Mesothelial cell of epicardium (in vitro differentiated cells): Measurements from ENCODE around the gene MSH2. TPM values are rescaled to one million over a fixed set of nuclear protein-coding genes. Genes with fewer than 3 reads are reported as not detected.
"Not testable (repeated sequence)": the region's sequence is repeated elsewhere in the genome, so short reads cannot be mapped to it uniquely, and the experiment has no call there.

Experiments used
- DNase-seq, 2 experiments: peaks; one replicate each; pipeline ENCODE4 v3.0.0; 2021; ENCODE audit warnings: low spot score in 2 of 2; ENCODE audit not compliant: unreplicated experiment in 2 of 2
- H3K27ac Mint-ChIP-seq: 2 replicates; pipeline ENCODE4 v1.8.0; 2021; ENCODE audit warnings: mixed read lengths
- H3K27me3 Mint-ChIP-seq: 2 replicates; pipeline ENCODE4 v1.8.0; 2021; ENCODE audit warnings: low read depth, mixed read lengths
- H3K36me3 Mint-ChIP-seq: 2 replicates; pipeline ENCODE4 v1.8.0; 2021; ENCODE audit warnings: mixed read lengths
- H3K4me1 Mint-ChIP-seq: 2 replicates; pipeline ENCODE4 v1.8.0; 2021; ENCODE audit warnings: mixed read lengths
- H3K4me3 Mint-ChIP-seq: 2 replicates; pipeline ENCODE4 v1.8.0; 2021; ENCODE audit warnings: mild to moderate bottlenecking, moderate library complexity, mixed read lengths
- H3K9me3 Mint-ChIP-seq: 2 replicates; pipeline ENCODE4 v1.8.0; 2021; ENCODE audit warnings: mixed read lengths
- CTCF ChIP-seq: fragments of 200-600 bp; sonication (generic); IDR thresholded peaks from one replicate; pipeline ENCODE4 v1.5.0; 2021; ENCODE audit warnings: antibody characterized with exemption; ENCODE audit not compliant: unreplicated experiment
- total RNA-seq: library from RNA; stranded (reverse); gene quantifications from 3 replicates; pipeline ENCODE4 v1.2.1, GENCODE V29; 2021

The MSH2 gene
- total RNA-seq, 1 donor from 2014 or later, result 39.9 TPM

DNA sequence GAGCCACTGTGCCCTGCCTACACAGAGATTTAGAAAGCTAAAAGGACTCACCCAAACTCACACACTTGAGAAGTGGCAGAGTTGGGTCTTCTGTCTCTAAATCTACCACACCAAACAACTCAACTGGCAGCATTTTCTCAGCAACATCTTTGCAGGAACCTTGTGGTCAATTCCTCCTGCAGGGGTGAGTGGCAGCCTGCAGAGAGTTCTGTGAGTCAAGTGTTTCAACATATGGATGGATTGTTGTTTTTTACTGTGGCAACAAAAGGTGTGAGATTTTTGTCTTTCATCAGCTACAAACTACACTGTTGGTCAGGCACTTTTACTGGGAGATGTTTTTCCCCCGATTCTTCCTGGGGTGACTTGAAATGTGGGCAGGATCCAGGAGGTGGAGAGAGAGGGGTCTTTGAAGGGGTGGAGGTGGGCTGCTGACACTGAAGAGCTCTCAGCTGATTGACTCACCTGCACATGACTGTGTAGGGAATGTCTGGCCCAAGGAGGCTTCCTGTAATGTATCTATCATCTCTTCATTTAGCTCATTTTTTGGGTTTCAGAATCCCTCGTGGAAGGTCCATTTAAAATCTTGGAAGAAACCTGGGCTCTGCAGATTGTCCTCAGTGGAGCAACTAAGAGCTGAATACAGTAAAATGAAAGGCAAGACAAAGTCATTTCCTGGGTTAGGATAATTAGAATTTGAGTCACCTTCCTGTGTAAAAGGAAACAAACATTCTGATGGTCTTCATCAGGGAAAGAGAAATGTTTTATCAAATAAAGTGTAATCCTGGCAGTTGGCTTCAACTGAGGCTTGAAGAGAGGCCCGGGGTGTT lies 98.6 kb downstream of the MSH2 start:
- peaks cover 42% of the 10 kb centered on the region for H3K9me3 Mint-ChIP-seq

GRCh38 chr2:47502498-47502897 lies 99.5 kb downstream of the MSH2 start:
- not testable (repeated sequence) for H3K4me3 Mint-ChIP-seq, H3K27ac Mint-ChIP-seq, DNase-seq, H3K36me3 Mint-ChIP-seq, H3K27me3 Mint-ChIP-seq, H3K4me1 Mint-ChIP-seq
- peaks cover 40% of the 10 kb centered on the region for H3K9me3 Mint-ChIP-seq

More for the DNA sequence above, 98.6 kb downstream of the MSH2 start:
- no peak overlapping the region for H3K27ac Mint-ChIP-seq
- no peaks in the 10 kb centered on the region for H3K27me3 Mint-ChIP-seq
- peaks cover 10% of the 10 kb centered on the region for H3K36me3 Mint-ChIP-seq
- no peak for TF ChIP-seq CTCF
- DNase-seq, result no peak
- H3K4me1 Mint-ChIP-seq, result no peaks in the 10 kb centered on the region
- H3K4me3 Mint-ChIP-seq, result no peak overlapping the region

GRCh38 chr2:47503481-47504070 lies 100.6 kb downstream of the MSH2 start:
- H3K27me3 Mint-ChIP-seq, result no peaks in the 10 kb centered on the region
- peaks cover 35% of the 10 kb centered on the region for H3K9me3 Mint-ChIP-seq
- peaks cover 10% of the 10 kb centered on the region for H3K36me3 Mint-ChIP-seq

GRCh38 chr2:47504174-47504810 lies 101.3 kb downstream of the MSH2 start:
- no peak for DNase-seq
- no peak overlapping the region for H3K27ac Mint-ChIP-seq
- no peak overlapping the region for H3K4me3 Mint-ChIP-seq
- H3K9me3 Mint-ChIP-seq, result peaks cover 32% of the 10 kb centered on the region
- peaks cover 8% of the 10 kb centered on the region for H3K36me3 Mint-ChIP-seq
- no peaks in the 10 kb centered on the region for H3K4me1 Mint-ChIP-seq
- H3K27me3 Mint-ChIP-seq, result no peaks in the 10 kb centered on the region
- TF ChIP-seq CTCF, result no peak

More at GRCh38 chr2:47503481-47504070, 100.6 kb downstream of the MSH2 start:
- Mint-ChIP-seq H3K4me3 (no peak overlapping the region), H3K27ac (no peak overlapping the region), H3K4me1 (no peaks in the 10 kb centered on the region)
- no peak for DNase-seq
- no peak for TF ChIP-seq CTCF

- Mint-ChIP-seq H3K36me3 (no peaks in the 10 kb centered on the region), H3K4me3 (no peak overlapping the region), H3K27me3 (no peaks in the 10 kb centered on the region), H3K27ac (no peak overlapping the region), H3K9me3 (peaks cover 22% of the 10 kb centered on the region), H3K4me1 (no peaks in the 10 kb centered on the region)
- no peak for DNase-seq
- TF ChIP-seq CTCF, result no peak
Measured at GRCh38 chr2:47506024-47506423, 103.1 kb downstream of the MSH2 start.

GRCh38 chr2:47506436-47506835 lies 103.5 kb downstream of the MSH2 start:
- peaks cover 20% of the 10 kb centered on the region for H3K9me3 Mint-ChIP-seq
- no peaks in the 10 kb centered on the region for H3K27me3 Mint-ChIP-seq
- no peak for TF ChIP-seq CTCF
- H3K27ac Mint-ChIP-seq, result no peak overlapping the region
- no peak for DNase-seq
- no peaks in the 10 kb centered on the region for H3K36me3 Mint-ChIP-seq
- H3K4me1 Mint-ChIP-seq, result no peaks in the 10 kb centered on the region
- H3K4me3 Mint-ChIP-seq, result no peak overlapping the region
